M059J (cell line): ENCODE data around the gene MAOA. TPM values are rescaled to one million over a fixed set of nuclear protein-coding genes. Genes with fewer than 3 reads are reported as not detected.
"Not testable (repeated sequence)": the region's sequence is repeated elsewhere in the genome, so short reads cannot be mapped to it uniquely, and the experiment has no call there.

Source experiments
- DNase-seq: peaks from one replicate; pipeline ENCODE4 v3.0.0-alpha.2; 2012; ENCODE audit warnings: low read depth
- total RNA-seq: library from RNA; depleted of rRNA; stranded (reverse); fragments of >200 nt; shearing (Covaris generic); gene quantifications from 2 replicates; pipeline ENCODE4 v1.2.3, GENCODE V29; 2014; rRNA removed

The MAOA gene
- total RNA-seq: 9.4 and 11.4 TPM in 2 replicates

DNA sequence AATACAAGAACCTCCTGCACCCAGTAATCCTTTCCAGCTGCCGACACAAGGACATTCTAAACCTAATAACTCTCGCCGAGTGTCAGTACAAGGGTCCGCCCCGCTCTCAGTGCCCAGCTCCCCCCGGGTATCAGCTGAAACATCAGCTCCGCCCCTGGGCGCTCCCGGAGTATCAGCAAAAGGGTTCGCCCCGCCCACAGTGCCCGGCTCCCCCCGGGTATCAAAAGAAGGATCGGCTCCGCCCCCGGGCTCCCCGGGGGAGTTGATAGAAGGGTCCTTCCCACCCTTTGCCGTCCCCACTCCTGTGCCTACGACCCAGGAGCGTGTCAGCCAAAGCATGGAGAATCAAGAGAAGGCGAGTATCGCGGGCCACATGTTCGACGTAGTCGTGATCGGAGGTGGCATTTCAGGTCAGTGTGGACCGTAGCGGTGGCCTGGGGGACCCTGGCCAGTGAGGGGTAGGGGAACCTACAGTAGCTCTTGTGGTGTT is at the start of gene MAOA:
TSS of gene MAOA (plus strand) at position 295 of the 490 bp plus-strand sequence. CDS start at position 338, 43 bp downstream.
- DNase-seq: peak; percentile 50

DNA sequence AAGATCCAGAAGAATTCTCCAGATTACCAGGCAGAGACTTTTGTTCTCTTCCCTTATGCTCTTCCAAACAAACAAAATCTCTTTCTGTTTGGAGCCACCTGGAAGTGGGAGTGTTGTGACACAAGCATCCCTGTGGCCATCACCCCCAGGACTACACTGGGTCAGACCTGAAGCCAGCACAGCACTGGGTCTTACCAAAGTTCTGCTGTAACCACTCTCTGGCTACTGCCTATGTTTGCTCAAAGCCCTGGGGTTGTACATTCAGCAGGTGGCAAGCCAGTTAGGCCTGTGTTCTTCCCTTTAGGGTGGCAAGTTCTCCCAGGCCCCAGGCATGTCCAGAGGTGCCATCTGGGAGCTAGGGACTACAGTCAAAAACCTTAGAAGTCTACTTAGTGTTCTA is 43.7 kb upstream of the MAOA start:
- DNase-seq: no peak

DNA sequence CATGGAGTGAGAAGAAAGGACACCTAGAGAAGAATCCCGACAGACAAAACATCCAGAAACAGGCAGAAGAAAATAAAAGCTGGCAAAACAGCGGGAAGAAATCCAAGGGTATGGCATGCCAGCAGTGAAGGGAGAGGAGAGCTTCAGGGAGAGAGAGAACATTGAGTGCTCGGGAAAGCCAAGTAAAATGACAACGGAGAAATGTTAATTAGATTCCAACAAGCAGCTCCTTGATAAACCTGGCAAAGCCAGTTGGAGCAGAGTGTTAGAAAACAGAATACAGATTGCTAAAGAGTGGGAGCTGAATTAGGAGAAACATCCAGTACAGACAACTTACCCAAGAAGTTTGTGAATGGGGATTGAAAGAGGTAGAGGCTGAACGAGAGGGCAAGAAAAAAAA is 40.4 kb upstream of the MAOA start:
- no peak for DNase-seq

DNA sequence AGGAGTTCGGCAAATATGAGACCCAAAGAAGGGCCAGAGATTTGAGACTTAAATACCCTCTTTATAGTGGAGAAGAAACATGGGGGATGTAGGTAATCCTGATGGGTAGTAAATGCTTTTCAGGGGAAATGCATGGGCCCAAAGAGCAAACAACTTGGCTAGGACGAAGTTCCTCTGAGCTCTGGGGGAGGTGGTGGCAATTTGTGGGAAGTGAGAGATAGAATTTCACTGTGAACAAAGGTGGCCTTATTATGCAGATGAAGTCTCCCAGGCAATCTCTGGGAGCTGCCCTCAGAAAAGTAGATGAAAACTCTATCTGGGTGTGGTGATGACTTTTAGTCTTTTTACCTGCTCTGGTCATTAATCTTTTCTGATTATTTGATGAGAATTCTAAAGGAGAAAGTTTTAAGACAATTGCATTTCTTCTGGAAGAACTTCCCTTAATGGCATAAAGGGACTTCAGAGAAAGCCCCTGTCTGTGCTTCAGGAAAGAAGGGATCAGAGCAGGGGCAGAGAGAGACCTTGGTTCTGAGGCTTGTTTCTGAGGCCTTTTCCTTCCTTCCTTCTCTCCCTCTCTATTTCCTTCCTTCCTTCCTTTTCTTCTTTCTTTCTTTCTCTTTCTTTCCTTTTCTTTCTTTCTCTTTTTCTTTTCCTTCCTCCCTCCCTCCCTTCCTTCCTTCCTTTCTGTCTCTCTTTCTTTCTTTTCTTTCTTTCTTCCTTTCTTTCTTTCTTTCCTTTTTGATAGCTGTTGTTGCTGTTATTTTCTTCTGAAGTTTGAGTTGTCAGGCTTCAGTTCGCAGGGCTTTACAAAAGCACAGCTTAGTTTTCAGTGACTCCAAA is 37.5 kb upstream of the MAOA start:
- DNase-seq: peak; percentile 26

DNA sequence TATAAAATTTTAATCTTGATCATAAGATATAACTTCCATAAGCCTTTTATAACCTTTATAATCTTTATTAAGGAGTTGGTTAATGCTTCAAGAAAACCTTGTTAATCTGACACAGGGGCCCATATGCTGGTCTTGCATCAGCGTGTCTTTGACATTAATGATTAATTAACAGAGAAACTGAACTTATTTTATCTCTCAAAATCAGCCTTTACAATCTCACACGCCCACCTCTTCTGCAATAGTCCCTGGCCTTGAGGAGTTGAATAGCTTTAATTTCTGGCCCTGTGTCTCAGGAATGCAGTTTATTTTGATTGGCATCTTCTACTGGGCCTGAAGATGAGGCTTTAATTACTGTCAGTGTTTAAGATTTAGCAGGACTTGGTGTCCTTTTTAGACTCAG is 36.2 kb upstream of the MAOA start:
- not testable (repeated sequence) for DNase-seq

DNA sequence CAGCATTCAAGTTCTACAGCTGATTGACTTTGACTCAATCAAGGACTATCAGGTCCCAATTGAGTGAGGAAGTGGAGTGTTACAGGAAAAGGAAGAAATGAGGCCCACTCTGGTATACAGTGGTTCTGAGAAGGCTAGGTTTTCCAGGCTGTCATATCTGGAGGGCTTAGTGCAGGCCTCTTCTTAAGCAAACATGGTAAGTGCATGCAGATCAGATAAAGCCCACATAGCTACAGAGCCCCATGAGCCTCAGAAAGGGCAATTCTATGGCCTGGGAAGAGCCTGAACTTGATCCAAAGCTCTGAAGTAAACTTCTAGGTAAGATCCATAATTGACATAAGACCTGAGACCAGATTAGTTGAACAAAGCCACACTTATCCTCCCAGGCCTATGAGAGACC is 29.0 kb upstream of the MAOA start:
- DNase-seq: no peak

DNA sequence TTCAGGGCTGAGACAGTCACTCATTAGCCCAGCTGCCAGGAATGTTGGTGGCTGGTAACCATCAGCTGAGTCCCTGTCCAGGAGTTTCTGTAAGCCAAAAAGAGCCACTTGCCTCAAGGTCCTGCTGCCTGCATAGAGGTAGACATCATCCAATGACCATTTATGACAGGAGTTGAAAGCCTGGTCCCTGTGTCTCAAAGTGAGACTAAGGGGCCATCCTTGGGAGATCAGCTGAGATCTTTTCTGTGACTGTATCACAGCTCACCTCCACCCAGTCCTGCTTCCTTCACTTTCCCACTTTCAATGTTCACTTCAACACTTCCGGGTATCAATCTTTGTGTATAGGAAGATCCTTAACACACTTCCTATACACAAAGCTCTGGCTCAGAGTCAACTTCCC is 28.4 kb upstream of the MAOA start:
- DNase-seq: no peak

DNA sequence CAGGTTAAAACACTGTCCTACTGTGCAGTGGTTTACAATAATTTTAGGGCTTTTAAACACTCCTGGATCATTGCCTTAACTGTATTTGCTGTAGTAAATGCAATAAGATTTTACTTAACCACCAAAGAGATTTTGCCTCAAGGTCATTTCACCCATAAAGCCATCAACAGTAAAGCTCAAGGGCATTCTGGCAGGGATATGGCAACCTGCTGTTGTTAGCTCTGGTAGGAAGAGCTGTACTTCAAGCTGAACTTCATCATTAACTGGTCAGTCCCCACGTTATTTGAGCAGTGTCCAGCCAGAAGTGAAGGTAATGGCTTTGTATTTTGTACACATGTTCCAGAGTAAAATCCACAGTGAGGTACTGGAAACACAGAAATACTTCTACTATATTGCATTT is 26.9 kb upstream of the MAOA start:
- no peak for DNase-seq

DNA sequence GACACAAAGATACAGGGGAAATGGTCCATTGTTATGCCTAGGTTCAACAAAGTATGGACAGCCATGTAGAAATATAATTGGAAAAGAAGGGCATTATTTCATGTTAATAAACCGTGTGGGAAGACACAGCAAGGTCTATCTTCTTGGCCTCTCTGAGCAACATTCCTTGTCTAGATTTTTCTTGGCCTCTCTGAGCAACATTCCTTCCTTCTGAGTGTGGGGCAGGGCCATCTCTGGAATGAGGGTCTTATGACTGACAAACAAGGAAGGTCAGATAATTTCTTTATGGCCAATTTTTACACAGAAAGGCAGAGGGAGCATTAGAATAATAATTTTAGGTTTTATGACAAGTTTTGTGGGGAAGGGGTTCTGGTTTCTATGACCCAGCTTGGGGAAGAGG is 24.3 kb upstream of the MAOA start:
- DNase-seq: no peak

DNA sequence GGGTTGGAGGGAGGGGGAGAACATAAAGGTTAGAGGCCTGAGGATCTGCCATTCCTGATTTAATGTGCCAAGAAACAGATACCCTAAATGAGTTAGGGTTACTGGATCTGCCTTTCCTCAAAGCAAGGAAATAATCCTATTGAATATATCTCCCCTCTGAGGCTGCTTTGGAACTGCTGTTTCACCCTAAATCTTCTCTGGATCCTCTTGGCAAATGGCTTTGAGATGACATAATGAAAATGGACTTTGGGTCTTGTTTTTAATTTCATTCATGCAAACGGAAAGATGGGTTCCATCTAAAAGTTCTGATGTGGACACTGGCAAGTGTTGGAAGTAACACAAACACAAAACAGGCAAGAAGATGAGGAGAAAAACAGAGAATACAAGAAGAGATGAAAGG is 23.0 kb upstream of the MAOA start:
- DNase-seq: no peak

DNA sequence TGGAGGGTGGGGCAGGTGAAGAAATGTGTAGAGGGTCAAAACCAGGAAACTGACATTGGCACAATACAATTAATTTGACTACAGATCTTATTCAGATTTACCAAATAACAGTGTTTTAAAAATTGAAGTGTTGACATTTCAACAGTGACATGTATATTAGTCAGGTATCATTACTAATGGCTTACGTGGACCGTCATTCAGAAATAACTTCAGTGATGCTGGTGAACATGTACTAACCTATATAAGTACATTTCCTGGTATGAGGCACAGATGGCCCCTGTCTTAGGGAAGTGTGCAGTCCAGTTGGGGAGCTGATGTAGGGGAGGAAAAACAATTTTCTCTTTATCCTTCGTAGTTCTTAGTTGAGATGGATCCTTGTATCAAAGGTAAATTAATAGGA is 22.3 kb upstream of the MAOA start:
- DNase-seq: no peak

DNA sequence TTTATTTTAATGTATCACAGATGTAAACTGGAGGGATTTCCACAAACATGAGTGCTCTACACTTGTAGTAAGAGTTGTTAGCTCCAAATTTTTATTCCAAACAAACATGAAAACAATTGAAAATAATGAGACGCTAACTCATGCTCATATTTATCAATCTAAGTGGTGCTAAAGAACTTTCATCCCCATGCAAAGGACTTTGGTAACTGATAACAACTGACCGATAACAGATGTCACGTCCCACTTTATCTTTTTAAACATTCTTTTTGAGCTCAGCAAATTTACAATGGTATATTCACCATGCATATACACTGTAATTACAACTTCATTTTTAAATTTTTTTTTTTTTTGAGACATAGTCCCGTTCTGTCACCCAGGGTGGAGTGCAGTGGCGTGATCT is 15.6 kb upstream of the MAOA start:
- DNase-seq: no peak

DNA sequence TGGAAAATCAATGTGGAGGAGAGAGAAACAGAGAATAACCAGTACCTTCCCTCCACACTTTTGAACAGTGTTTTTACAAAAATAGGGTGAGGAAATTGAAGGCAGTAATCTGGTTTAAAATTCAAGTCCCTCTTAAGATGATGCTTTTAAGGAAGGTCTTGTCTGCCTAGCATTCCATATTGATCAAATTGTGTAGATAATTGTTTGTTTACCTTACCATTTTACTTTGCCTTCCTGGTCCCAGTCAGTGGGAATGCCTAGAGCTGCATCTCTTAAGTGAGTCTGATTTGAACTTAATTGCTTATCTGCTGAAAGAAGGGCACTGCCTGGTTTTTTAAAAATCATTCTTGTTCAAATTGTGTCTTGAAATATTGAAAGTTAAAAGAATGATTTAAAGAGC is 14.4 kb upstream of the MAOA start:
- no peak for DNase-seq

DNA sequence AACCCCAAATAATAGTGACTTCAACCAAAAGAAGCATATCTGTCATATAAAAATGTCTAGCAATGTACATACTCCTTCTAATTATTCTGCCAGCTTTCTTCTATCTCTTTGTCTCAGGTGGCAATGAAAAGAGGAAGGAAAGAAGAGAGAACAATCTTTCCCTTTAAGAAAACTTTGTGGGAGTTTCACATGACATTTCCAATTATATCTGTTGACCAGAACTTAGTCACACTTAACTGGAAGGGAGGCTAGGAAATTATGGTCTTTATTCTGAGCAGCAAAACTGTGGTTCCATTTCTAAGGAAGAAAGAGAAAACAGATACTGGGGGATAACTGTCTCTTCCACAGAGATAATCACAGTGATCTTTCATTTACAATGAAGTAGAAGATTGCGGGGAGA is 12.9 kb upstream of the MAOA start:
- DNase-seq: no peak

DNA sequence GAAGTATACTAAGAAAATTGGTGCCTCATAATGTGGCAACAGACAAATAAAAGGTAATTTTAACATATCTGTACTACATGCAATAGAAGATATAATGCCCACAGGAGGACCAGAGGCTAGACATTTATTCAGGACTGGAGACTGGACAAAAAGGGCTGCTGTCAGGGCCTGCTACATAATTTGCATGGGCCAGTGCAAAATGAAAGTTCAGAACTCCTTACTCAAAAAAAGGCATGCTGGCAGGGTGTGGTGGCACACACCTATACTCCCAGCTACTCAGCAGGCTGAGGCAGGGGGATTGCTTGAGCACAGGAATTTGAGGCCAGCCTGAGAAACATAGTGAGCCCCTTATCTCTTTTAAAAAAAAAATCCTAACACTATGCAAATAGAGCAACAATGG is 12.4 kb upstream of the MAOA start:
- DNase-seq: no peak

DNA sequence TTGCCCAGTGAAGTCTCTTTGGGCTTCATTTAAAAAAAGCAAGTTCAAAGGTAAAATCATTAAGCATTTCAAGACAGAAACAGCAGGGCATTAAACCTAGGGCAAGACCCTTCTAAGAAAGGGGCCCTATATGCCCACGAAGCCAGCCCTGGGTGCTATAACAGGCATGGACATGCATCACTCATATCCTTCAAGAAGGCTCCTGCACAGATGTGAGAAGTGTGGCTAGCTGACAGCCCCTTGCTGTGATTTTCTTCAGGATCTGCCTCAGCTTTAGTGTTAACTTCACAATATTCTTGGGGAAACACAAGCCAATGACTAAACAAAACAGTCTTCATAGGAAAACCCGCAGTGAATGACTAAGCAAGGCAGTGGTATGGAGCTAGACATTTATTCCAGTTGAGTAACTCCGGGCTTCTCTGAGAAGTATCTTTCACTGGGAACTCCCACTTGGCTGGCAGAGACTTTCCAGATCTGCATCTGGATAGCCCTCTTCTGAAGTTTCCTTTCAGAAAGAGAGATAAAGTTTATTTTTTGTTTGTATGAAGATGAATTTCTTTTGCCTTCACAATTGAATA is 11.9 kb upstream of the MAOA start:
- DNase-seq: peak; percentile 87

DNA sequence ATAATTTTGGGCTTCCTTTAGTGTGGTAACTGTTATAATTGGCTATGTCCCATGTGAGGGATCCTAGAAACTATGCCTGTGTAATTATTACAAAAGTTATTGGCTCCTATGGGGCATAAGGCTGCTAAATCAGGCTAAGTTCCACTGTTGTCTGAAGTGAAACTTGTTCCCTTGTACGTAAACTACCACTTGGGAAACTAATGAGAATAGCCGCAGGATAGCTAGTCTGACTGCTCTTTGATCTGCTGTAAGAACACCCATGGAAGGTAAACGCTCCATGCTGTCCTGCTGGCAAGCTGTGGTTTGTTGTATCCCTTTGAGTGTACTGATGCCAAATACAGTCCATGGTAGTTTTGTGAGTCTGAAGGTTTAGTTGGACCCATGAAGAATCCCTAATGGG is 9.3 kb upstream of the MAOA start:
- no peak for DNase-seq

DNA sequence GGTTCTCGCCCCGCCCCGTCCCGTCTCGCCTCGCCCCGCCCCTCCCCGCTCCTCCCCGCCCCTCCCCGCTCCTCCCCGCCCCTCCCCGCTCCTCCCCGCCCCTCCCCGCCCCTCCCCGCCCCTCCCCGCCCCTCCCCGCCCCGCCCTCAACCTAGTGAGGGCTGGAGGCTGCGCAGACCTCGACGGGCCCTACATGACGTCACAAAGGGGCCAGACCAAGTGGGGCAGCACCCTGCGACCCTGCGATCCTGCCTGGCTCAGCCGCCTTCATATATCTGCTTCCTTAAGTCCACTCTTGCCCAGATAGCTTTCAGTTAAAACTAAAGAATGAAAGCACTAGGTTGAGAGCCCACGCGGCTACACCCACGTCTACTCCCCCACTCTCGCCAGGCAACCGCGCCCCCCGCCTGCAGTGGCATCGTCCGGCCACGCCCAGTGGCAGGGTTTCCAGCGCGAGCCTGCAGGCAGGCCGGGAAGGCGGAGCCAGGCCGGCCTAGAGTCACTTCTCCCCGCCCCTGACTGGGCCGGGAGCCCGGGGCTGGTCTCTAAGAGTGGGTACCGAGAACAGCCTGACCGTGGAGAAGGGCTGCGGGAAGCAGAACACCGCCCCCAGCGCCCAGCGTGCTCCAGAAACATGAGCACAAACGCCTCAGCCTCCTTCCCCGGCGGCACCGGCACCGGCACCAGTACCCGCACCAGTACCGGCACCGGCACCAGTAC is 1.5 kb upstream of the MAOA start:
- DNase-seq: peak; percentile 91

DNA sequence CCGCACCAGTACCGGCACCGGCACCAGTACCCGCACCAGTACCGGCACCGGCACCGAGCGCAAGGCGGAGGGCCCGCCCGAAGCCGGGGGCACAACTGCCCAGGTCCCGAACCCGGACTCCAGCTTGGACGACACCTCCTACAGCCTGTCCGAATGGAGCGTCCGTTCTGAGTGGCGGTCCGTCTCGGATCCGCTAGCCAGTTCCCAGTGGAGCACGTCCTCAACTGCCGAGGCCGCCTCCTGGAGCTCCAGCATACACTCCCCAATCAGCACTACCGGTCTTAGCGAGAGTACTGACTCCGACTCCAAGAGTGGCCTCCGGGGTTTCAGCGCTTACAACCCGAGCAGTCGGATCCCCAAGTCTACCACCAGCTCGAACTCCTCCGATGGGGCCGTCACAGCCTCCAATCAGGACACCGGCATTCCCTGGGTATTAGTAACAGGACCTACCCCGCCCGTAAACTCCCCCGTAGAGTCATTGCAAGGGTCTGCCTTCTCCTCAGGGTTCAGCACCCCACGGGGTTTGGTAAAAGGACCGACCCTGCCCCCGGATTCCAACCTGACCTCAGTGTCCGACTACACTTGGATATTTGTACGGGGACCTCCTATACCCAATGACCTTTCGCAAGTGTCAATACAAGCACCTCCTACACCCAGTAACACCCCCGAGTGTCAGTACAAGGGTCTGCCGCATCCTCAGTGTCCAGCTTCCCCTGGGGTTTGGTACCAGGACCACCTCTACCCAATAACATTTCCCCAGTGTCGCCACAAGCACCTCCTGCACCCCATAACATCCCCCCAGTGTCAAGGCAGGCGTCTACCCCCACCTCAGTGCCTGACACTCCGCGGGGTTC is 721 bp upstream of the MAOA start:
- peak; percentile 70 for DNase-seq

DNA sequence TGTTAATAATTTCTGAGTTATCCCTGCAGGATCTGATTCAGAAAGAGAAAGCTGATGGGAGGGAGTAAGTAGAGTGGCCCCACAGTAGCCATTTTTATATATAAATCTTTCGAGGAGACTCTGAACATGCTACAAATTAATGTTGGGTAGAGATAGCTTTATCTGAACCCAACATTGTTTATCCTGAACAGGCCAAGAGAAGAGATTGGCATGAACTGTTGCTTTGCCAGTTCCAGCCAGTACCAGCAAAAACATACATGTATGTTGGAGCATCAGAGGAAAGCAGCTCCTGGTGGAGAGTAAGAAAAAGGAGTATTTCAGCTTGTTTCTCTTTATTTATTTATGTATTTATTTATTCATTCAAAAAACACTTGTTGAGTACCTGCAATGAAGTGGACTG is 1.6 kb downstream of the MAOA start:
- DNase-seq: no peak

DNA sequence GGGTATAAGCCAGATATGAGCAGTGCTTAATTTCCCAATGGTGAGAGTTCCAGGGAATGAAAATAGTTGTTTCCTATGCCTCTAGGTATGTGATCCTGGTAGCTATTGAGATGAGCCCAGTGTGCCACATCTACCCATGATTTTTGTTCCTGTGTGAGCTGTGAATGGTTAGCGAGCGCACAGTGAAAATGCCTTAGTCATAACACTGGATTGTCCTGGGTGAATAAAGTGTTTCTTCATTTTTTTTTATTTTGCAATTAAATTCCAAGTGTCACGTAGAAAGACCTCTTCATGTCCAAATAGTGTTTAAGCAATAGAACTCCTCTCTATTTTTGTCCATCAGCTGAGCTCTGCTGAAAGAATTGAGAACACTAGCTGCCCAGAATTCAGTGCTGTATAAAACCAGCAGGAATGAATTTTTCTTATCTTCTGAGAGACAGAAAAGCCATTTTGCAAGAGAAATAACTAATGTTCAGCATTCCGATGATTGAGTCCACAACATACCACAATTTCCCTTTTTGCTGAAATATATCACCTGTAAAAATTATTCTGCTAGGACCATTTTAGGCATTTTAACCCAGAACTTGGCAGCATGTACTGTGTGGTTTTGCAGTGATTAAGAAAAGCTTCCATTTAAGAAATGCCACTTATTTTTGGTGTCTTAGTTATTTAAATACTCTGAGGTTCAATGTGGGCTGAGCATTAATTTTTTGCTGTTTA is 5.6 kb downstream of the MAOA start:
- DNase-seq: no peak
